GM19438 (cell line): ENCODE measurements around the gene SGCE.

Source experiments
- ATAC-seq: cut with Tn5 transposase; IDR thresholded peaks from one replicate; pipeline ENCODE4 v1.9.1; 2021; ENCODE audit warnings: low read depth; ENCODE audit not compliant: unreplicated experiment

Gene SGCE

GRCh38 chr7:94576316-94576715 is 79.6 kb downstream of the SGCE start:
- no peak for ATAC-seq

DNA sequence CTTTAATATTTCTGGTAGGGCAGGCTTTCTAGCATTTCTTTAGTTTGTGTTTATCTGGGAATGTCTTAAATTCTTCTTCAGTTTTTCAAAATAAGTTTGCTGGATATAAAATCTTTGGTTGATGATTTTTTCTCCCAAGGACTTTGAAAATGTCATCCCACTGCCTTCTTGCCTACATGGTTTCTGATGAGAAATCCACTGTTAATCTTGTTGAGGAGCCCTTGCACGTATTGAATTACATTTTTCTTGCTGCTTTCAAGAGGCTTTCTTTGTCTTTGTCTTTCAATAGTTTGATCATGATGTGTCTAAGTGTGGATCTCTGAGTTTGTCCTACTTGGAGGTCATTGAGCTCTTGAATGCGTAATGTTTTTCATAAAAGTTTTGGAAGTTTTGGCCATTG is 80.3 kb downstream of the SGCE start:
- no peak for ATAC-seq

DNA sequence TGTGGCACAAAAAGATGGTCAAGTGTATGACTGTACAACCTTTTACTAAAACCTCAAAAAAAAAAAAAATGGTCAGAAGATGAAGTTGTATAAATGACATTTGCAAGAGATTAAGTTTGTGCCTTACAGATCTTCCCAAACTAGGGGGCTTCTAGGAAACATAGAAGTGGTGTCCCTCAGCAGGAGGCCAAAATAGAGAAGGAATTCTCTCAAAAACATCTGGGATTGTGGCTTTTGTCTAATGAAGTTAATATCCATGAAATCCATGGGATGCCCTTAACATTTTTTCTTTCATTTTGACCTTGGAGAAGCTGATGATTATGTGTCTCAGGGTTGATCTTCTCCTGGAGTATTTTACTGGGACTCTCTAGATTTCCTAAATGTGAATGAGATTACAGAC is 84.1 kb downstream of the SGCE start:
- no peak for ATAC-seq

DNA sequence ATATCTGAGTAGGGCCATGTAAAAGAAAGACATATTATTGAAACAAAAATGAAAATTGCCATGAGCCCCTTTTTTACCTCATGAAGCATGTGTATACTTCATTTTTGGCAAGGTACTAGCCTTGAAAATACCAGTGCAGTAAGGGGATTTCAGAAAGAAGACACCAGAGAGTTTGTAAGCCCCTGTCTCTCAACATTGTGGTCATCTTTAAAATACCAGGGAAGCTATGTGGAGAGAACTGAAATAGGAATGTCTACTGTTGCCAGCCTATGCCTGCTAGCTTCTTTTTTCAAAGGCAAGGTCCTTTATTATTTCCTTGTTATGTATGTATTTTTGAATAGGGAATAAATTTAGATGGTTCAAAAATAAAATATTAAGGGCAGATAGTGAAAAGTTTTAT is 88.5 kb downstream of the SGCE start:
- no peak for ATAC-seq

- ATAC-seq = no peak
Measured at GRCh38 chr7:94565247-94565894, 90.6 kb downstream of the SGCE start.

DNA sequence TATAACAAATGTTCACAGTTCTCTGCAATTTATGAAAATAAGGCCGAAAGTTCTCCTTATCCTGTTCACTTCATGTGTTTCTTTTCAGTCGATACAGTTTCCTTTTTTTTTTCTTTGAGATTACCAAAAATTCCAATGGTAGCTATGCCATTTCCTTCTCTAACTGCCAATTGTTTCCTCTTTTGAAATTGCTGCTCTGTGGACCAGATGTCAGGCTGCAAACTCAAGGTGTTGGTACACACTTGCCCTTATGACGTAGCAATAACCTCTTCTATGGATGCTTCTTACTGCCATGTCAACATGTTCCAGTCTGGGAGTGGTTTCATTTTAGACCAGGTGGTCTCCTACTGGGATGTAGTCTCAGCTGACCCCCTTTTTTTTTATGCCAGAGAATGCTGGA is 93.4 kb downstream of the SGCE start:
- ATAC-seq = no peak

DNA sequence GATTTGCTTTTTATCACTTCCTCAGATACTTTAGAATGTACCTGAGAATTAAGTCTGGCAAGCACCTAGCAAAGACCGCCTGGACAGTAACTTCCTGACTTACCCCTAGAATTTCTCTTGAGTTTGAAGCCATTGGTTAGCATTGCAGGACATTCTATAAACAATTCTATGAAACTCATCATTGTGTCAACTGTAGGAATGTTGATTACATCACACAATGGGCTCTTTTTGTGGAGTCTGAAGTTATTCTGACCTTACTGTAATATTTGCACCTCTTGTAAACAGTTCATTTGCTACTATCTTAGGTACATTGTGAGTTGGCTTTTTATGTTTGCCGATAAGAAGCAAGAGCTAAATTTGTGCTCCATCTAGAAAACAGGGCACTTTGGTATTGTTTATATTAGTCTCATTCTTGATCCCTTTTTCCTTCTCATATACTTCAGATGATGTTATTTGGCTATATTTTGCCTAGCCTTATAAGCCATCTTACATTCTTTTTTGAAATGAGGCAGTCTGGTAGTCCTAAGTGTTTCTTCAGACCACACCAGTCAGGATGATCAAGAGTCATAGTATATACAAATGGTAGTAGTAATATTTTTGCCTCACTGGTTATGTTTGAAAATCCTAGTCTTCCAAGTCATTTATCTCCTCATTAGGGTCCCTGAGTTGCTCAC is 94.0 kb downstream of the SGCE start:
- no peak for ATAC-seq

- no peak for ATAC-seq
Measured at GRCh38 chr7:94559972-94560371, 96.0 kb downstream of the SGCE start.

GRCh38 chr7:94557215-94557614 is 98.7 kb downstream of the SGCE start:
- no peak for ATAC-seq

DNA sequence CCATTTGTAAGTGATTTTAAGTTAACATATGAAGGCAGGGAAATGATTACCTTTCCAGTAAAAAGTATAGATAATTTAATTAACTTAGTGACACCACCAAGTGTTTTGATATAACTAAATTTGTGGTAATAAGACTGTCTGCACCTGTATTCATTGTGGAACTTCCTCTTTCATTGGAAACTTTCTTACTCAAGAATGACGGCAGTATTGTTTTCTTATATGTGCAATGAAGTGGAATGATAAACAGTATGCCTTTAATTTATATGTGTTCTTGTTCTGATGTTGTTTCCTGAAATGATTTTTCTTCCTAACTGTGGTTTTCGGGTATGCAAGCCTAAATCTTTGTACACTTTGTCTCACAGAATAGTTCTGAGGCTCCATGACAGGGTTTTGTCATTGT is 99.9 kb downstream of the SGCE start:
- no peak for ATAC-seq

- ATAC-seq = no peak
Measured at GRCh38 chr7:94547126-94547525, 108.8 kb downstream of the SGCE start.

DNA sequence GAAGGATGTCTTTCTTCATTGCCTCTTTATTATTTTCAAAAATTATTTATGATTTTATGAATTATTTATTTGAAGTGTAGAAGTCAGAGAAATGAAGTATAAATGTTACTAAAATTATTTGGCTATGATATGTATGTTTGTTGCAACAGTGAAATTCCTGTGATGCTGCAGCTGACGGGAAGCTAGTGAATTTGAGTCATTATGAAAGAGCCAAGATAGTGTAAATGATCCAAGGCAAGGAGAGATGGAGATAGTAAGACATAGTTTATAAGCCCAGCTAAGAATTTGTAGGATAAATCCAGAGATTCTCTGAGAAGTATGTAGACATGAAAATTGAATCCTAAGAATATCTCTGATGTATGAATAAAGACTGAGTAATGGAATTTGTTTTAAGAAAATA is 115.5 kb downstream of the SGCE start:
- ATAC-seq = no peak
